ENCODE results near the gene ULK4.
"Not testable (repeated sequence)": the region's sequence is repeated elsewhere in the genome, so short reads cannot be mapped to it uniquely, and the experiment has no call there.

ULK4 gene

GRCh38 chr3:41844256-41844655 is 117.6 kb downstream of the ULK4 start:
- not testable (repeated sequence) for H3K36me3 ChIP-seq (ENCODE audit: control insufficient read depth in 2 of 2, insufficient read depth in 2 of 2, low read length in 2 of 2); H3K27me3 ChIP-seq (ENCODE audit: control insufficient read depth in 1 of 2, insufficient read depth in 2 of 2, low read length in 2 of 2); H3K27ac ChIP-seq (ENCODE audit: low read length); H3K4me3 ChIP-seq (ENCODE audit: low read length in 2 of 2); H3K9ac ChIP-seq (ENCODE audit: low read length in 2 of 2); H3K9me3 ChIP-seq (ENCODE audit: control insufficient read depth in 2 of 2, low read length in 2 of 2); H3K4me1 ChIP-seq (ENCODE audit: control insufficient read depth, insufficient read depth, low read length)

DNA sequence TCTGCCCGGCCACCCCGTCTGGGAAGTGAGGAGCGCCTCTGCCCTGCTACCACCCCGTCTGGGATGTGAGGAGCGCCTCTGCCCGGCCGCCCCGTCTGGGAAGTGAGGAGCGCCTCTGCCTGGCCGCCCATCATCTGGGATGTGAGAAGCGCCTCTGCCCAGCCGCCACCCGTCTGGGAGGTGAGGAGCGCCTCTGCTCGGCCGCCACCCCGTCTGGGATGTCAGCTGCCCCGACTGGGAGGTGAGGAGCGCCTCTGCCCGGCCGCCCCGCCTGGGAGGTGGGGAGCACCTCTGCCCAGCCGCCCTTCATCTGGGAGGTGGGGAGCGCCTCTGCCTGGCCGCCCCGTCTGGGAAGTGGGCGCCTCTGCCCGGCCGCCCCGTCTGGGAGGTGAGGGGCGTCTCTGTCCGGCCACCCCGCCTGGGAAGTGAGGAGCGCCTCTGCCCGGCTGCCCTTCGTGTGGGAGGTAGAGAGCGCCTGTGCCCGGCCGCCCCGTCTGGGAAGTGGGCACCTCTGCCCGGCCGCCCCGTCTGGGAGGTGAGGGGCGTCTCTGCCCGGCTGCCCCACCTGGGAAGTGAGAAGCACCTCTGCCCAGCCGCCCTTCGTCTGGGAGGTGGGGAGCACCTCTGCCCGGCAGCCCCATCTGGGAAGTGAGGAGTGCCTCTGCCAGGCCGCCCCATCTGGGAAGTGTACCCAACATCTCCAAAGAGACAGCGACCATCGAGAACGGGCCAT is 120.8 kb downstream of the ULK4 start:
- H3K4me1 ChIP-seq (ENCODE audit: control insufficient read depth, insufficient read depth, low read length); H3K9me3 ChIP-seq (ENCODE audit: control insufficient read depth in 2 of 2, low read length in 2 of 2); H3K27ac ChIP-seq (ENCODE audit: low read length); H3K27me3 ChIP-seq (ENCODE audit: control insufficient read depth in 1 of 2, insufficient read depth in 2 of 2, low read length in 2 of 2); H3K36me3 ChIP-seq (ENCODE audit: control insufficient read depth in 2 of 2, insufficient read depth in 2 of 2, low read length in 2 of 2); H3K9ac ChIP-seq (ENCODE audit: low read length in 2 of 2); H3K4me3 ChIP-seq (ENCODE audit: low read length in 2 of 2): not testable (repeated sequence)

GRCh38 chr3:41836360-41837134 is 125.4 kb downstream of the ULK4 start:
- Histone ChIP-seq H3K4me3 (ENCODE audit: low read length in 2 of 2) (no peak overlapping the region), H3K27ac (ENCODE audit: low read length) (no peak overlapping the region), H3K36me3 (ENCODE audit: control insufficient read depth in 2 of 2, insufficient read depth in 2 of 2, low read length in 2 of 2) (no peaks in the 10 kb centered on the region), H3K4me1 (ENCODE audit: control insufficient read depth, insufficient read depth, low read length) (no peaks in the 10 kb centered on the region), H3K9ac (ENCODE audit: low read length in 2 of 2) (no peak overlapping the region), H3K9me3 (ENCODE audit: control insufficient read depth in 2 of 2, low read length in 2 of 2) (no peaks in the 10 kb centered on the region), H3K27me3 (ENCODE audit: control insufficient read depth in 1 of 2, insufficient read depth in 2 of 2, low read length in 2 of 2) (no peaks in the 10 kb centered on the region)

DNA sequence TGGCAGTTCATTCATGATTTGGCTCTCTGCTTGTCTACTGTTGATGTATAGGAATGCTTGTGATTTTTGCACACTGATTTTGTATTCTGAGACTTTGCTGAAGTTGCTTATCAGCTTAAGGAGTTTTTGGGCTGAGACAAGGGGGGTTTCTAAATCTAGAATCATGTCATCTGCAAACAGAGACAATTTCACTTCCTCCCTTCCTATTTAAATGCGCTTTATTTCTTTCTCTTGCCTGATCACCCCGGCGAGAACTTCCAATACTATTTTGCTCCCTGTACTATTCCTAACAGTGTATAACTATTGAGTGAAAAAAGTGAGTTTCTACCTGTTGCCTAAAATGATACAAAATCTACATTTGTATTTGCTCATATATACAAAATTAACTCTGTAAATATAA is 128.3 kb downstream of the ULK4 start:
- H3K9ac ChIP-seq (ENCODE audit: low read length in 2 of 2), result no peak overlapping the region
- H3K27me3 ChIP-seq (ENCODE audit: control insufficient read depth in 1 of 2, insufficient read depth in 2 of 2, low read length in 2 of 2), result no peaks in the 10 kb centered on the region
- H3K36me3 ChIP-seq (ENCODE audit: control insufficient read depth in 2 of 2, insufficient read depth in 2 of 2, low read length in 2 of 2), result no peaks in the 10 kb centered on the region
- H3K27ac ChIP-seq (ENCODE audit: low read length), result no peak overlapping the region
- no peak overlapping the region for H3K4me3 ChIP-seq (ENCODE audit: low read length in 2 of 2)
- no peaks in the 10 kb centered on the region for H3K9me3 ChIP-seq (ENCODE audit: control insufficient read depth in 2 of 2, low read length in 2 of 2)
- H3K4me1 ChIP-seq (ENCODE audit: control insufficient read depth, insufficient read depth, low read length), result no peaks in the 10 kb centered on the region

GRCh38 chr3:41819236-41819635 is 142.7 kb downstream of the ULK4 start:
- H3K4me1 ChIP-seq (ENCODE audit: control insufficient read depth, insufficient read depth, low read length), result no peaks in the 10 kb centered on the region
- no peak overlapping the region for H3K9ac ChIP-seq (ENCODE audit: low read length in 2 of 2)

DNA sequence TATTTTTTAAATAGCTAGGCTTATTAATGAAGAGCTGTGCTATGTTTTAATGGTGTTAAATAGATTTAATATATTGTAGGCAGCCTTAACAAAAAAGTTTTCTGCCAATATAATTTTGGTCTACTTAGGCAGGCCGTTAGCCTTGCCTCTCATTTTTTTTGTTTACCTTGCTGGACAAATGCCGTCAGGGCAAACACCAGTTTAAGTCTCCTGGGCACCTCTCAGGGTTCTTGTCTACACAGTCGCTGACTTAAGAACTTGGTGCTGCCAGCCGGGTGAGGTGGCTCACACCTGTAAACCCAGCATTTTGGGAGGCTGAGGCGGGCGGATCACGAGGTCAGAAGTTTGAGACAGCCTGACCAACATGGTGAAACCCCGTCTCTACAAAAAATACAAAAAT is 153.3 kb downstream of the ULK4 start:
- H3K36me3 ChIP-seq (ENCODE audit: control insufficient read depth in 2 of 2, insufficient read depth in 2 of 2, low read length in 2 of 2), result peaks cover 0 to 2% of the 10 kb centered on the region in 2 donors

More at GRCh38 chr3:41819236-41819635, 142.7 kb downstream of the ULK4 start:
- H3K27ac ChIP-seq (ENCODE audit: low read length), result no peak overlapping the region
- H3K36me3 ChIP-seq (ENCODE audit: control insufficient read depth in 2 of 2, insufficient read depth in 2 of 2, low read length in 2 of 2), result peaks cover 0 to 3% of the 10 kb centered on the region in 2 donors
- H3K4me3 ChIP-seq (ENCODE audit: low read length in 2 of 2), result no peak overlapping the region
- H3K27me3 ChIP-seq (ENCODE audit: control insufficient read depth in 1 of 2, insufficient read depth in 2 of 2, low read length in 2 of 2), result no peaks in the 10 kb centered on the region
- H3K9me3 ChIP-seq (ENCODE audit: control insufficient read depth in 2 of 2, low read length in 2 of 2), result no peaks in the 10 kb centered on the region

GRCh38 chr3:41808152-41808551 is 153.8 kb downstream of the ULK4 start:
- no peaks in the 10 kb centered on the region for H3K9me3 ChIP-seq (ENCODE audit: control insufficient read depth in 2 of 2, low read length in 2 of 2)
- H3K4me3 ChIP-seq (ENCODE audit: low read length in 2 of 2), result no peak overlapping the region
- no peak overlapping the region for H3K27ac ChIP-seq (ENCODE audit: low read length)
- peaks cover 0 to 2% of the 10 kb centered on the region in 2 donors for H3K36me3 ChIP-seq (ENCODE audit: control insufficient read depth in 2 of 2, insufficient read depth in 2 of 2, low read length in 2 of 2)
- no peaks in the 10 kb centered on the region for H3K4me1 ChIP-seq (ENCODE audit: control insufficient read depth, insufficient read depth, low read length)
- no peaks in the 10 kb centered on the region for H3K27me3 ChIP-seq (ENCODE audit: control insufficient read depth in 1 of 2, insufficient read depth in 2 of 2, low read length in 2 of 2)
- no peak overlapping the region for H3K9ac ChIP-seq (ENCODE audit: low read length in 2 of 2)

More for the DNA sequence above, 153.3 kb downstream of the ULK4 start:
- Histone ChIP-seq H3K9ac (ENCODE audit: low read length in 2 of 2) (no peak overlapping the region), H3K4me3 (ENCODE audit: low read length in 2 of 2) (no peak overlapping the region), H3K9me3 (ENCODE audit: control insufficient read depth in 2 of 2, low read length in 2 of 2) (no peaks in the 10 kb centered on the region), H3K4me1 (ENCODE audit: control insufficient read depth, insufficient read depth, low read length) (no peaks in the 10 kb centered on the region), H3K27ac (ENCODE audit: low read length) (no peak overlapping the region), H3K27me3 (ENCODE audit: control insufficient read depth in 1 of 2, insufficient read depth in 2 of 2, low read length in 2 of 2) (no peaks in the 10 kb centered on the region)

- Histone ChIP-seq H3K36me3 (ENCODE audit: control insufficient read depth in 2 of 2, insufficient read depth in 2 of 2, low read length in 2 of 2) (no peaks in the 10 kb centered on the region), H3K9ac (ENCODE audit: low read length in 2 of 2) (no peak overlapping the region), H3K4me1 (ENCODE audit: control insufficient read depth, insufficient read depth, low read length) (no peaks in the 10 kb centered on the region), H3K4me3 (ENCODE audit: low read length in 2 of 2) (no peak overlapping the region), H3K9me3 (ENCODE audit: control insufficient read depth in 2 of 2, low read length in 2 of 2) (no peaks in the 10 kb centered on the region), H3K27ac (ENCODE audit: low read length) (no peak overlapping the region), H3K27me3 (ENCODE audit: control insufficient read depth in 1 of 2, insufficient read depth in 2 of 2, low read length in 2 of 2) (no peaks in the 10 kb centered on the region)
Measured at GRCh38 chr3:41794748-41795589, 166.9 kb downstream of the ULK4 start.

DNA sequence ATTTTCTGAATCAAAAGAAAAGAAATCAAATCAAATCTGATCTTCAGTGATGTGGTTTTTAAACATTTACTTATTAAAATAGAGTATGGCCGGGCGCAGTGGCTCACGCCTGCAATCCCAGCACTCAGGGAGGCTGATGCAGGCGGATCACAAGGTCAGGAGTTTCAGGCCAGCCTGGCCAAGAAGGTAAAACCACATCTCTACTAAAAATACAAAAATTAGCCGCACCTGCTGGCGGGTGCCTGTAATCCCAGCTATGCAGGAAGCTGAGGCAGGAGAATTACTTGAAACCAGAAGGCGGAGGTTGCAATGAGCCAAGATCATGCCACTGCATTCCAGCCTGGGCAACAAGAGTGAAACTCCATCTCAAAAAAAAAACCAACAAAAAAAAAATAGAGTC is 169.1 kb downstream of the ULK4 start:
- H3K9ac ChIP-seq (ENCODE audit: low read length in 2 of 2), result no peak overlapping the region
- no peaks in the 10 kb centered on the region for H3K4me1 ChIP-seq (ENCODE audit: control insufficient read depth, insufficient read depth, low read length)
- H3K36me3 ChIP-seq (ENCODE audit: control insufficient read depth in 2 of 2, insufficient read depth in 2 of 2, low read length in 2 of 2), result no peaks in the 10 kb centered on the region
- no peak overlapping the region for H3K4me3 ChIP-seq (ENCODE audit: low read length in 2 of 2)
- H3K27me3 ChIP-seq (ENCODE audit: control insufficient read depth in 1 of 2, insufficient read depth in 2 of 2, low read length in 2 of 2), result no peaks in the 10 kb centered on the region
- H3K27ac ChIP-seq (ENCODE audit: low read length), result no peak overlapping the region
- no peaks in the 10 kb centered on the region for H3K9me3 ChIP-seq (ENCODE audit: control insufficient read depth in 2 of 2, low read length in 2 of 2)

DNA sequence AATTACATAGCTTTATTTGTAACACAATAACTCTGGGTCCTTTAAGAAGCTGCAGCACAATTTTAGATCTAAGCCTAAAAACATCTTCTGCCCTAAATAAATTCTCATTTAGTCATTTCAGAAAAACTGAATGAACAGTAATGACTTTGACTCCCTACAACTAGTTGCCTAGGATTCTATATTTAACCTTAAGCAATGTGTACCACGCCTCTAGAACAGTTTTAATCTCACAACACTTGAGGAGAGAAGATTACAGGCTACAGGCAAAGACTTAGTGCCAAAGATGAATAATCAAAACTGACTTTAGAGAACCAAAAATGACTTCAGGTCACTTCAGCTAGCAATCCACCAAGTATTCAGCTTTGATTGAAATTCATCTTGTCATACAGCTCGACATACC is 192.8 kb downstream of the ULK4 start:
- no peaks in the 10 kb centered on the region for H3K9me3 ChIP-seq (ENCODE audit: control insufficient read depth in 2 of 2, low read length in 2 of 2)

More for the DNA sequence above, 192.8 kb downstream of the ULK4 start:
- no peak overlapping the region for H3K9ac ChIP-seq (ENCODE audit: low read length in 2 of 2)
- no peak overlapping the region for H3K4me3 ChIP-seq (ENCODE audit: low read length in 2 of 2)
- no peaks in the 10 kb centered on the region for H3K36me3 ChIP-seq (ENCODE audit: control insufficient read depth in 2 of 2, insufficient read depth in 2 of 2, low read length in 2 of 2)
- H3K4me1 ChIP-seq (ENCODE audit: control insufficient read depth, insufficient read depth, low read length), result no peaks in the 10 kb centered on the region
- H3K27me3 ChIP-seq (ENCODE audit: control insufficient read depth in 1 of 2, insufficient read depth in 2 of 2, low read length in 2 of 2), result no peaks in the 10 kb centered on the region
- H3K27ac ChIP-seq (ENCODE audit: low read length), result no peak overlapping the region

Measured in stomach smooth muscle (tissue), 2 donors.